Cardiac muscle cell (in vitro differentiated cells and primary cell): Measurements from ENCODE around the gene SCUBE1. TPM values are rescaled to one million over a fixed set of nuclear protein-coding genes. Genes with fewer than 3 reads are reported as not detected.

Source experiments
- DNase-seq, 2 donors: peaks; one replicate each; pipeline versions ENCODE4 v3.0.0 to v3.0.0-alpha.2; 2010 to 2017; ENCODE audit warnings: low read depth in 1 of 2, low spot score in 1 of 2
- H3K27ac ChIP-seq: fragments of 200-600 bp; sonication (generic); 2 replicates; pipeline ENCODE4 v1.5.1; 2016
- H3K27me3 ChIP-seq: fragments of 200-600 bp; sonication (generic); 2 replicates; pipeline ENCODE4 v1.6.0; 2016; ENCODE audit warnings: control low read depth
- H3K36me3 ChIP-seq: fragments of 200-600 bp; sonication (generic); 2 replicates; pipeline ENCODE4 v1.5.1; 2016; ENCODE audit warnings: control low read depth
- H3K4me1 ChIP-seq: fragments of 200-600 bp; sonication (generic); 2 replicates; pipeline ENCODE4 v1.8.1; 2017; ENCODE audit warnings: low read depth, mild to moderate bottlenecking, mixed run types
- H3K4me3 ChIP-seq: fragments of 200-600 bp; sonication (generic); 2 replicates; pipeline ENCODE4 v1.5.1; 2016; ENCODE audit warnings: mild to moderate bottlenecking
- H3K9me3 ChIP-seq: fragments of 200-600 bp; sonication (generic); 2 replicates; pipeline ENCODE4 v1.5.1; 2017; ENCODE audit warnings: low read depth, mild to moderate bottlenecking, control low read depth
- polyA plus RNA-seq: library from polyadenylated mRNA; unstranded; fragments of >200 nt; fragmentation: Nextera tagmentation; extraction: Ambion mirVana; gene quantifications from 2 replicates; pipeline ENCODE4 v1.2.1, GENCODE V29; 2016
- total RNA-seq: library from RNA; depleted of rRNA; stranded (reverse); fragments of >200 nt; gene quantifications from 2 replicates; pipeline ENCODE4 v1.2.3, GENCODE V29; 2016
- TF ChIP-seq, protein P1 (sequence below): IDR thresholded peaks from 2 replicates; pipeline ENCODE4 v1.5.1; 2012; ENCODE audit warnings: low read depth, mild to moderate bottlenecking, low read length

SCUBE1 gene
- total and polyA plus RNA-seq, 2 experiments from 2014 or later, result 2.1 to 6.9 TPM

DNA sequence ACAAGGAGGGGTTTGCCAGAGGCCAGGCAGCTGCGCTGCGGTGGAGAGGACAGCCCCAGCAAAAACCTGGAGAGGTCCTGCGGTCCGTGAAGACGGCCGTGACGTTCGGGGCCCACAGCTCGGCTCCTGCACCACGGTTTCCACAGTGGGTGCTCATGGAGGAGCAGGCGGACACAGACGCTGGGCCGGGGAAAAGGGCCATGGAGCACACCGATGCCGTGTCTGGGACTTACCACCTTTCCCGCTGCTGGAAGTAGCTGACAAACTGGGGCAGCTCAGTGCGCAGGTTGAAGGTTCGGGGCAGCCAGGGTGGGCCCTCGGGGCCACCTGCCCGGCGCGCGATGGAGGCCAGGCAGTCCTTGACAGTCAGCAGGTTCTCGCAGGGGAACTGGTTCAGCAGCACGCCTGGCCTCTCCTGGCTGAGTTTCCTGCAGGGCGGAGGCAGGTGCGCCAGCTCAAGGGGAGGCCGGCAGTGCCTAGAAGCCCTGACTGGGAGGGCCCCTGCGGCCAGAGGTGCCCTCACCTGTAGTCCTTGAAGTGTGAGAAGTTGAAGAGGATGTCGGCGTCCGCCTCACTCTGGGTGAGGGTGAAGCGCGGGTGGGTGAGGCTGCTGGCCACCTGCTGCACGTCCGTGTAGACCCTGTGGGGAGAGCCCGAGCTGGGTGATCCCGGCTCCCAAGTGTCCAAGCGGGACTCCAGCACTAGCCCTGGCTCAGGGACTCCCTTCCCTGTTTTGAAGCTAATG, 169.0 kb downstream of the SCUBE1 start:
- peaks cover 8% of the 10 kb centered on the region for H3K36me3 ChIP-seq
- no peak overlapping the region for H3K4me3 ChIP-seq
- no peaks in the 10 kb centered on the region for H3K27me3 ChIP-seq
- H3K4me1 ChIP-seq, result no peaks in the 10 kb centered on the region
- DNase-seq, result no peak
- H3K27ac ChIP-seq, result no peak overlapping the region
- TF ChIP-seq, protein P1, sequence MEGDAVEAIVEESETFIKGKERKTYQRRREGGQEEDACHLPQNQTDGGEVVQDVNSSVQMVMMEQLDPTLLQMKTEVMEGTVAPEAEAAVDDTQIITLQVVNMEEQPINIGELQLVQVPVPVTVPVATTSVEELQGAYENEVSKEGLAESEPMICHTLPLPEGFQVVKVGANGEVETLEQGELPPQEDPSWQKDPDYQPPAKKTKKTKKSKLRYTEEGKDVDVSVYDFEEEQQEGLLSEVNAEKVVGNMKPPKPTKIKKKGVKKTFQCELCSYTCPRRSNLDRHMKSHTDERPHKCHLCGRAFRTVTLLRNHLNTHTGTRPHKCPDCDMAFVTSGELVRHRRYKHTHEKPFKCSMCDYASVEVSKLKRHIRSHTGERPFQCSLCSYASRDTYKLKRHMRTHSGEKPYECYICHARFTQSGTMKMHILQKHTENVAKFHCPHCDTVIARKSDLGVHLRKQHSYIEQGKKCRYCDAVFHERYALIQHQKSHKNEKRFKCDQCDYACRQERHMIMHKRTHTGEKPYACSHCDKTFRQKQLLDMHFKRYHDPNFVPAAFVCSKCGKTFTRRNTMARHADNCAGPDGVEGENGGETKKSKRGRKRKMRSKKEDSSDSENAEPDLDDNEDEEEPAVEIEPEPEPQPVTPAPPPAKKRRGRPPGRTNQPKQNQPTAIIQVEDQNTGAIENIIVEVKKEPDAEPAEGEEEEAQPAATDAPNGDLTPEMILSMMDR, result no peak
- no peaks in the 10 kb centered on the region for H3K9me3 ChIP-seq

GRCh38 chr22:43173566-43173965, 169.6 kb downstream of the SCUBE1 start:
- Histone ChIP-seq H3K9me3 (no peaks in the 10 kb centered on the region), H3K27me3 (no peaks in the 10 kb centered on the region), H3K36me3 (peaks cover 8% of the 10 kb centered on the region), H3K4me1 (no peaks in the 10 kb centered on the region), H3K4me3 (no peak overlapping the region), H3K27ac (no peak overlapping the region)
- no peak for DNase-seq
- TF ChIP-seq, protein P1, result no peak

- Histone ChIP-seq H3K36me3 (peaks cover 11% of the 10 kb centered on the region), H3K4me3 (no peak overlapping the region), H3K27ac (no peak overlapping the region), H3K4me1 (no peaks in the 10 kb centered on the region), H3K27me3 (no peaks in the 10 kb centered on the region), H3K9me3 (no peaks in the 10 kb centered on the region)
- TF ChIP-seq, protein P1, result no peak
- DNase-seq, result no peak
These were observed 171.0 kb downstream of the SCUBE1 start for GRCh38 chr22:43172191-43172590.

- Histone ChIP-seq H3K4me3 (no peak overlapping the region), H3K4me1 (no peaks in the 10 kb centered on the region), H3K27me3 (no peaks in the 10 kb centered on the region), H3K27ac (no peak overlapping the region), H3K9me3 (no peaks in the 10 kb centered on the region), H3K36me3 (peaks cover 11% of the 10 kb centered on the region)
- TF ChIP-seq, protein P1, result no peak
- DNase-seq, result no peak
These were observed 171.6 kb downstream of the SCUBE1 start for GRCh38 chr22:43171607-43172006.

GRCh38 chr22:43171019-43171491, 172.1 kb downstream of the SCUBE1 start:
- Histone ChIP-seq H3K9me3 (no peaks in the 10 kb centered on the region), H3K4me3 (no peak overlapping the region), H3K27ac (no peak overlapping the region), H3K36me3 (peaks cover 11% of the 10 kb centered on the region), H3K4me1 (no peaks in the 10 kb centered on the region), H3K27me3 (no peaks in the 10 kb centered on the region)
- TF ChIP-seq, protein P1, result no peak
- no peak for DNase-seq
